WTC11 (cell line): ENCODE results near the gene UBE2K. TPM values are rescaled to one million over a fixed set of nuclear protein-coding genes. Genes with fewer than 3 reads are reported as not detected.

ENCODE experiments used
- ATAC-seq: fragments of 200-7000 bp; cut with Tn5 transposase; 2 replicates; pipeline ENCODE4 v1.10.0; 2021; ENCODE audit warnings: mild to moderate bottlenecking, moderate library complexity
- CTCF ChIA-PET: fragments of 300-600 bp; sonication (Branson Sonifier 250); formaldehyde crosslinking; loops from one replicate; lab custom pipeline; 2021; ENCODE audit warnings: antibody characterized with exemption; lab: Charles Lee
- POLR2A ChIA-PET: fragments of 350-600 bp; sonication (Branson Sonifier 250); formaldehyde crosslinking; loops from one replicate; lab custom pipeline; 2021; ENCODE audit warnings: antibody characterized with exemption; lab: Charles Lee
- DNase-seq: peaks from one replicate; pipeline ENCODE4 v3.0.0; 2021; ENCODE audit warnings: low spot score
- H3K27ac Mint-ChIP-seq: 2 replicates; pipeline ENCODE4 v1.8.0; 2021; ENCODE audit warnings: mixed read lengths
- H3K27me3 Mint-ChIP-seq: 2 replicates; pipeline ENCODE4 v1.8.0; 2021; ENCODE audit warnings: low read depth, mild to moderate bottlenecking, moderate library complexity, mixed read lengths
- H3K36me3 Mint-ChIP-seq: 2 replicates; pipeline ENCODE4 v1.8.0; 2021; ENCODE audit warnings: mixed read lengths
- H3K4me1 Mint-ChIP-seq: 2 replicates; pipeline ENCODE4 v1.8.0; 2022; ENCODE audit warnings: mixed read lengths
- H3K4me3 Mint-ChIP-seq: 2 replicates; pipeline ENCODE4 v1.8.0; 2021; ENCODE audit warnings: mild to moderate bottlenecking, moderate library complexity, mixed read lengths
- H3K9me3 Mint-ChIP-seq: 2 replicates; pipeline ENCODE4 v1.8.0; 2021; ENCODE audit warnings: mixed read lengths
- AFF4 ChIP-seq: sonication (generic); formaldehyde crosslinking; IDR thresholded peaks from 2 replicates; pipeline ENCODE4 v1.8.1; 2023; ENCODE audit warnings: mild to moderate bottlenecking, missing genetic modification reagents, borderline replicate concordance
- CREB1 ChIP-seq: sonication (generic); formaldehyde crosslinking; IDR thresholded peaks from 2 replicates; pipeline ENCODE4 v1.8.0; 2023; ENCODE audit warnings: mild to moderate bottlenecking, missing genetic modification reagents
- CTCF ChIP-seq: fragments of 200-600 bp; IDR thresholded peaks from 2 replicates; pipeline ENCODE4 v1.8.0; 2022; ENCODE audit warnings: antibody characterized with exemption
- ERG ChIP-seq: fragments of 250-450 bp; sonication (Bioruptor Pico); IDR thresholded peaks from 2 replicates; pipeline ENCODE4 v1.8.0; 2021; ENCODE audit warnings: mild to moderate bottlenecking
- ETV6 ChIP-seq: sonication (generic); formaldehyde crosslinking; IDR thresholded peaks from 2 replicates; pipeline ENCODE4 v1.8.1; 2022; ENCODE audit warnings: mild to moderate bottlenecking, missing genetic modification reagents
- MYBL2 ChIP-seq: sonication (generic); formaldehyde crosslinking; IDR thresholded peaks from 2 replicates; pipeline ENCODE4 v1.8.1; 2023; ENCODE audit warnings: mild to moderate bottlenecking, moderate library complexity, missing genetic modification reagents
- NFE2L1 ChIP-seq: sonication (generic); formaldehyde crosslinking; IDR thresholded peaks from 2 replicates; pipeline ENCODE4 v1.8.1; 2023; ENCODE audit warnings: missing genetic modification reagents
- NFYB ChIP-seq: sonication (generic); formaldehyde crosslinking; conservative IDR thresholded peaks from 2 replicates; pipeline ENCODE4 v1.8.0; 2022; ENCODE audit warnings: low read depth, missing genetic modification reagents
- NR2C2 ChIP-seq: sonication (generic); formaldehyde crosslinking; IDR thresholded peaks from 2 replicates; pipeline ENCODE4 v1.8.0; 2022; ENCODE audit warnings: mild to moderate bottlenecking, missing genetic modification reagents
- PREB ChIP-seq: sonication (generic); formaldehyde crosslinking; IDR thresholded peaks from 2 replicates; pipeline ENCODE4 v1.8.1; 2022; ENCODE audit warnings: mild to moderate bottlenecking, missing genetic modification reagents, moderate library complexity, borderline replicate concordance
- SMAD3 ChIP-seq: sonication (generic); formaldehyde crosslinking; IDR thresholded peaks from 2 replicates; pipeline ENCODE4 v1.8.0; 2022; ENCODE audit warnings: missing genetic modification reagents, mild to moderate bottlenecking, borderline replicate concordance
- SMAD4 ChIP-seq: sonication (generic); formaldehyde crosslinking; IDR thresholded peaks from 2 replicates; pipeline ENCODE4 v1.8.0; 2022; ENCODE audit warnings: mild to moderate bottlenecking, missing genetic modification reagents
- SP1 ChIP-seq: sonication (generic); formaldehyde crosslinking; conservative IDR thresholded peaks from 2 replicates; pipeline ENCODE4 v1.8.1; 2022; ENCODE audit warnings: missing genetic modification reagents
- ZBTB21 ChIP-seq: sonication (generic); formaldehyde crosslinking; IDR thresholded peaks from 2 replicates; pipeline ENCODE4 v1.8.1; 2023; ENCODE audit warnings: mild to moderate bottlenecking, missing genetic modification reagents, borderline replicate concordance
- ZBTB43 ChIP-seq: sonication (generic); formaldehyde crosslinking; IDR thresholded peaks from 2 replicates; pipeline ENCODE4 v1.8.1; 2023; ENCODE audit warnings: mild to moderate bottlenecking, missing genetic modification reagents
- ZMAT4 ChIP-seq: fragments of 250-450 bp; sonication (Bioruptor Pico); IDR thresholded peaks from 2 replicates; pipeline ENCODE4 v1.9.0; 2021; ENCODE audit warnings: mild to moderate bottlenecking
- ZNF512 ChIP-seq: sonication (generic); formaldehyde crosslinking; IDR thresholded peaks from 2 replicates; pipeline ENCODE4 v1.8.1; 2022; ENCODE audit warnings: missing genetic modification reagents, borderline replicate concordance
- ZSCAN18 ChIP-seq: fragments of 250-450 bp; sonication (Bioruptor Pico); IDR thresholded peaks from 2 replicates; pipeline ENCODE4 v2.1.2; 2022; ENCODE audit warnings: mild to moderate bottlenecking, moderate library complexity
- total RNA-seq: library from RNA; stranded (reverse); gene quantifications from 3 replicates; pipeline ENCODE4 v1.2.3, GENCODE V29; 2021
- TF ChIP-seq, protein P1 (sequence below): sonication (generic); formaldehyde crosslinking; IDR thresholded peaks from 2 replicates; pipeline ENCODE4 v1.8.1; 2022; ENCODE audit warnings: low read depth, missing genetic modification reagents, borderline replicate concordance
- TF ChIP-seq, protein P2 (sequence below): sonication (generic); formaldehyde crosslinking; IDR thresholded peaks from 2 replicates; pipeline ENCODE4 v1.8.0; 2022; ENCODE audit warnings: mild to moderate bottlenecking, missing genetic modification reagents

The UBE2K gene
- total RNA-seq, 1 experiment from 2014 or later: 135 TPM

GRCh38 chr4:39756159-39756558 lies 58.2 kb downstream of the UBE2K start:
- no peak for ATAC-seq
- Mint-ChIP-seq H3K4me1 (peaks cover 16% of the 10 kb centered on the region), H3K4me3 (no peak overlapping the region), H3K9me3 (no peaks in the 10 kb centered on the region), H3K36me3 (peaks cover 36% of the 10 kb centered on the region), H3K27me3 (no peaks in the 10 kb centered on the region), H3K27ac (peak overlapping the region; percentile 81; the same call in 1 of the 2 replicates)
- CTCF ChIA-PET: interaction anchor here (0.6 kb wide), 1 partner anchor 287 kb away, joined by 3 read pairs; no protein-coding TSS in a partner anchor
- TF ChIP-seq NFYB (CRISPR knock-in tag) (no peak), AFF4 (CRISPR knock-in tag) (no peak), ETV6 (CRISPR knock-in tag) (no peak), ZNF512 (CRISPR knock-in tag) (no peak), ZBTB21 (CRISPR knock-in tag) (no peak), ZSCAN18 (CRISPR knock-in tag) (no peak), NR2C2 (CRISPR knock-in tag) (no peak), ERG (CRISPR knock-in tag) (no peak), CTCF (no peak), PREB (CRISPR knock-in tag) (no peak), NFE2L1 (CRISPR knock-in tag) (no peak), ZMAT4 (CRISPR knock-in tag) (no peak), SMAD3 (CRISPR knock-in tag) (no peak), SMAD4 (CRISPR knock-in tag) (no peak), CREB1 (CRISPR knock-in tag) (no peak), ZBTB43 (CRISPR knock-in tag) (no peak), MYBL2 (CRISPR knock-in tag) (no peak), SP1 (CRISPR knock-in tag) (no peak)
- TF ChIP-seq, protein P1, sequence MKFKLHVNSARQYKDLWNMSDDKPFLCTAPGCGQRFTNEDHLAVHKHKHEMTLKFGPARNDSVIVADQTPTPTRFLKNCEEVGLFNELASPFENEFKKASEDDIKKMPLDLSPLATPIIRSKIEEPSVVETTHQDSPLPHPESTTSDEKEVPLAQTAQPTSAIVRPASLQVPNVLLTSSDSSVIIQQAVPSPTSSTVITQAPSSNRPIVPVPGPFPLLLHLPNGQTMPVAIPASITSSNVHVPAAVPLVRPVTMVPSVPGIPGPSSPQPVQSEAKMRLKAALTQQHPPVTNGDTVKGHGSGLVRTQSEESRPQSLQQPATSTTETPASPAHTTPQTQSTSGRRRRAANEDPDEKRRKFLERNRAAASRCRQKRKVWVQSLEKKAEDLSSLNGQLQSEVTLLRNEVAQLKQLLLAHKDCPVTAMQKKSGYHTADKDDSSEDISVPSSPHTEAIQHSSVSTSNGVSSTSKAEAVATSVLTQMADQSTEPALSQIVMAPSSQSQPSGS (CRISPR knock-in tag): no peak
- TF ChIP-seq, protein P2, sequence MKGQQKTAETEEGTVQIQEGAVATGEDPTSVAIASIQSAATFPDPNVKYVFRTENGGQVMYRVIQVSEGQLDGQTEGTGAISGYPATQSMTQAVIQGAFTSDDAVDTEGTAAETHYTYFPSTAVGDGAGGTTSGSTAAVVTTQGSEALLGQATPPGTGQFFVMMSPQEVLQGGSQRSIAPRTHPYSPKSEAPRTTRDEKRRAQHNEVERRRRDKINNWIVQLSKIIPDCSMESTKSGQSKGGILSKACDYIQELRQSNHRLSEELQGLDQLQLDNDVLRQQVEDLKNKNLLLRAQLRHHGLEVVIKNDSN (CRISPR knock-in tag): no peak
- DNase-seq: no peak
- POLR2A ChIA-PET: no interaction called here
